HEK293 (cell line): ENCODE measurements around the gene JUND.

ENCODE experiments used
- SETDB1 ChIP-seq: IDR thresholded peaks from one replicate; pipeline ENCODE4 v1.6.1; 2017; ENCODE audit warnings: mild to moderate bottlenecking, low read length, moderate library complexity, mixed read lengths; ENCODE audit not compliant: insufficient read length
- SP7 ChIP-seq: fragments of 450-650 bp; formaldehyde crosslinking; IDR thresholded peaks from 2 replicates; pipeline ENCODE4 v1.5.1; 2016; ENCODE audit warnings: missing biosample characterization, missing genetic modification characterization
- YY1 ChIP-seq: fragments of 450-650 bp; formaldehyde crosslinking; IDR thresholded peaks from 2 replicates; pipeline ENCODE4 v1.5.1; 2018; ENCODE audit warnings: missing biosample characterization, missing genetic modification characterization
- ZNF146 ChIP-seq: fragments of 450-650 bp; formaldehyde crosslinking; IDR thresholded peaks from 2 replicates; pipeline ENCODE4 v1.5.1; 2016; ENCODE audit warnings: missing biosample characterization, missing genetic modification characterization
- ZNF248 ChIP-seq: fragments of 450-650 bp; formaldehyde crosslinking; IDR thresholded peaks from 2 replicates; pipeline ENCODE4 v1.5.1; 2017; ENCODE audit warnings: missing biosample characterization, missing genetic modification characterization
- ZNF354C ChIP-seq: fragments of 450-650 bp; formaldehyde crosslinking; IDR thresholded peaks from 2 replicates; pipeline ENCODE4 v1.5.1; 2016; ENCODE audit warnings: missing biosample characterization, missing genetic modification characterization, low read depth, borderline replicate concordance
- ZNF416 ChIP-seq: fragments of 450-650 bp; formaldehyde crosslinking; IDR thresholded peaks from 2 replicates; pipeline ENCODE4 v1.5.1; 2016; ENCODE audit warnings: missing biosample characterization, missing genetic modification characterization
- ZNF514 ChIP-seq: fragments of 450-650 bp; formaldehyde crosslinking; IDR thresholded peaks from 2 replicates; pipeline ENCODE4 v1.5.1; 2016; ENCODE audit warnings: missing biosample characterization, missing genetic modification characterization
- ZNF610 ChIP-seq: fragments of 450-650 bp; formaldehyde crosslinking; IDR thresholded peaks from 2 replicates; pipeline ENCODE4 v1.5.1; 2016; ENCODE audit warnings: missing biosample characterization, missing genetic modification characterization, borderline replicate concordance
- ZNF626 ChIP-seq: fragments of 450-650 bp; sonication (Bioruptor Pico); formaldehyde crosslinking; IDR thresholded peaks from 2 replicates; pipeline ENCODE4 v1.5.1; 2018; ENCODE audit warnings: missing biosample characterization, missing genetic modification characterization, inconsistent platforms
- ZNF777 ChIP-seq: fragments of 450-650 bp; formaldehyde crosslinking; IDR thresholded peaks from 2 replicates; pipeline ENCODE4 v1.5.1; 2017; ENCODE audit warnings: missing biosample characterization, missing genetic modification characterization, borderline replicate concordance
- ZSCAN16 ChIP-seq: fragments of 450-650 bp; formaldehyde crosslinking; IDR thresholded peaks from 2 replicates; pipeline ENCODE4 v1.5.1; 2016; ENCODE audit warnings: missing biosample characterization, missing genetic modification characterization
- TF ChIP-seq, protein P1 (sequence below): fragments of 450-650 bp; formaldehyde crosslinking; IDR thresholded peaks from 2 replicates; pipeline ENCODE4 v1.5.1; 2016; ENCODE audit warnings: missing biosample characterization, missing genetic modification characterization, borderline replicate concordance
- TF ChIP-seq, protein P2 (sequence below): fragments of 450-650 bp; formaldehyde crosslinking; optimal IDR thresholded peaks from 2 replicates; pipeline ENCODE3; 2016; ENCODE audit warnings: missing biosample characterization, mild to moderate bottlenecking, missing genetic modification characterization
- TF ChIP-seq, protein P3 (sequence below): fragments of 450-650 bp; formaldehyde crosslinking; IDR thresholded peaks from 2 replicates; pipeline ENCODE4 v1.5.1; 2016; ENCODE audit warnings: missing biosample characterization, missing genetic modification characterization
- TF ChIP-seq, protein P4 (sequence below): fragments of 450-650 bp; formaldehyde crosslinking; IDR thresholded peaks from 2 replicates; pipeline ENCODE4 v1.5.1; 2016; ENCODE audit warnings: missing biosample characterization, missing genetic modification characterization
- TF ChIP-seq, protein P5 (sequence below): fragments of 450-650 bp; formaldehyde crosslinking; IDR thresholded peaks from 2 replicates; pipeline ENCODE4 v1.5.1; 2017; ENCODE audit warnings: missing biosample characterization, missing genetic modification characterization
- TF ChIP-seq, protein P6 (sequence below): fragments of 450-650 bp; formaldehyde crosslinking; conservative IDR thresholded peaks from 2 replicates; pipeline ENCODE4 v1.5.1; 2016; ENCODE audit warnings: low read depth, missing biosample characterization, missing genetic modification characterization
- TF ChIP-seq, protein P7 (sequence below): fragments of 450-650 bp; formaldehyde crosslinking; IDR thresholded peaks from 2 replicates; pipeline ENCODE4 v1.5.1; 2016; ENCODE audit warnings: missing biosample characterization, missing genetic modification characterization

The JUND gene

DNA sequence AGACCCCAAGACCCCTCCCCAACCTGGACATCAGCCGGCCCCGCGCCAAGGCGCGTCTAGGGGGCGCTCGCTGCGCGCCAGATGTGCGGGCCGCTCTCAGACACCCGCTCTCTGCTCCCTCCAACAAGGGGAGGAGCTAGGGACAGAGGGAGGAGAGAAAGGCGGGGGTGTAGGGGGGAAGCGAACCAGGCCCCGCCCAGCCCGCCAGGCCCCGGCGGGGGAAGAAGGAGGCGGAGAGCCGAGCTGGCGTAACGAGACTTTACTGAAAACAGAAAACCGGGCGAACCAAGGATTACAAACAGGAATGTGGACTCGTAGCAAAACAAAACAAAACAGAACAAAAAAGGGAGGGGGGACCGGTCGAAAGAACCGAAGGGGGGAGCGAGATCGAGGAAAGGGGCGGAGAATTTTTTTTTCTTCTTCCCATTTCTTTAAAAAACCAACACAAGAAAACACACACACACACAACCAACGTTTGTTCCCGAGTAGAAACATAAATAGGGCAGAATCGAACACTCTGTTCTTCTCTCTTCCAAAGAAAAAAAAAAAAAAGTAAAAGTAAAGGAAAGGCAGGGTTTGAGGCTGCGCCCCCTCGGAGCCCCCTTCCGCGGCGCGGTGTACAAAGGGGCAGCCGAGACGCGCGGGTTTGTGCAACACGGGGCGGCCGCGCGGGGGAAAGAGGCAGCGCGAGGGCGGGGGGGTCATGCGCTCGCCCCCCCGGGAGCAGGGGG lies 1.7 kb downstream of the JUND start (continued):
- TF ChIP-seq, protein P1, sequence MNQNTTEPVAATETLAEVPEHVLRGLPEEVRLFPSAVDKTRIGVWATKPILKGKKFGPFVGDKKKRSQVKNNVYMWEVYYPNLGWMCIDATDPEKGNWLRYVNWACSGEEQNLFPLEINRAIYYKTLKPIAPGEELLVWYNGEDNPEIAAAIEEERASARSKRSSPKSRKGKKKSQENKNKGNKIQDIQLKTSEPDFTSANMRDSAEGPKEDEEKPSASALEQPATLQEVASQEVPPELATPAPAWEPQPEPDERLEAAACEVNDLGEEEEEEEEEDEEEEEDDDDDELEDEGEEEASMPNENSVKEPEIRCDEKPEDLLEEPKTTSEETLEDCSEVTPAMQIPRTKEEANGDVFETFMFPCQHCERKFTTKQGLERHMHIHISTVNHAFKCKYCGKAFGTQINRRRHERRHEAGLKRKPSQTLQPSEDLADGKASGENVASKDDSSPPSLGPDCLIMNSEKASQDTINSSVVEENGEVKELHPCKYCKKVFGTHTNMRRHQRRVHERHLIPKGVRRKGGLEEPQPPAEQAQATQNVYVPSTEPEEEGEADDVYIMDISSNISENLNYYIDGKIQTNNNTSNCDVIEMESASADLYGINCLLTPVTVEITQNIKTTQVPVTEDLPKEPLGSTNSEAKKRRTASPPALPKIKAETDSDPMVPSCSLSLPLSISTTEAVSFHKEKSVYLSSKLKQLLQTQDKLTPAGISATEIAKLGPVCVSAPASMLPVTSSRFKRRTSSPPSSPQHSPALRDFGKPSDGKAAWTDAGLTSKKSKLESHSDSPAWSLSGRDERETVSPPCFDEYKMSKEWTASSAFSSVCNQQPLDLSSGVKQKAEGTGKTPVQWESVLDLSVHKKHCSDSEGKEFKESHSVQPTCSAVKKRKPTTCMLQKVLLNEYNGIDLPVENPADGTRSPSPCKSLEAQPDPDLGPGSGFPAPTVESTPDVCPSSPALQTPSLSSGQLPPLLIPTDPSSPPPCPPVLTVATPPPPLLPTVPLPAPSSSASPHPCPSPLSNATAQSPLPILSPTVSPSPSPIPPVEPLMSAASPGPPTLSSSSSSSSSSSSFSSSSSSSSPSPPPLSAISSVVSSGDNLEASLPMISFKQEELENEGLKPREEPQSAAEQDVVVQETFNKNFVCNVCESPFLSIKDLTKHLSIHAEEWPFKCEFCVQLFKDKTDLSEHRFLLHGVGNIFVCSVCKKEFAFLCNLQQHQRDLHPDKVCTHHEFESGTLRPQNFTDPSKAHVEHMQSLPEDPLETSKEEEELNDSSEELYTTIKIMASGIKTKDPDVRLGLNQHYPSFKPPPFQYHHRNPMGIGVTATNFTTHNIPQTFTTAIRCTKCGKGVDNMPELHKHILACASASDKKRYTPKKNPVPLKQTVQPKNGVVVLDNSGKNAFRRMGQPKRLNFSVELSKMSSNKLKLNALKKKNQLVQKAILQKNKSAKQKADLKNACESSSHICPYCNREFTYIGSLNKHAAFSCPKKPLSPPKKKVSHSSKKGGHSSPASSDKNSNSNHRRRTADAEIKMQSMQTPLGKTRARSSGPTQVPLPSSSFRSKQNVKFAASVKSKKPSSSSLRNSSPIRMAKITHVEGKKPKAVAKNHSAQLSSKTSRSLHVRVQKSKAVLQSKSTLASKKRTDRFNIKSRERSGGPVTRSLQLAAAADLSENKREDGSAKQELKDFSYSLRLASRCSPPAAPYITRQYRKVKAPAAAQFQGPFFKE (tag by site-specific recombination): no peak
- TF ChIP-seq, protein P2, sequence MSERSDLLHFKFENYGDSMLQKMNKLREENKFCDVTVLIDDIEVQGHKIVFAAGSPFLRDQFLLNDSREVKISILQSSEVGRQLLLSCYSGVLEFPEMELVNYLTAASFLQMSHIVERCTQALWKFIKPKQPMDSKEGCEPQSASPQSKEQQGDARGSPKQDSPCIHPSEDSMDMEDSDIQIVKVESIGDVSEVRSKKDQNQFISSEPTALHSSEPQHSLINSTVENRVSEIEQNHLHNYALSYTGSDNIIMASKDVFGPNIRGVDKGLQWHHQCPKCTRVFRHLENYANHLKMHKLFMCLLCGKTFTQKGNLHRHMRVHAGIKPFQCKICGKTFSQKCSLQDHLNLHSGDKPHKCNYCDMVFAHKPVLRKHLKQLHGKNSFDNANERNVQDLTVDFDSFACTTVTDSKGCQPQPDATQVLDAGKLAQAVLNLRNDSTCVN (tag by site-specific recombination): no peak
- TF ChIP-seq ZNF354C (tag by site-specific recombination) (no peak), ZNF777 (tag by site-specific recombination) (no peak), YY1 (tag by site-specific recombination) (no peak), ZNF610 (tag by site-specific recombination) (peak; percentile 86; the same call in 1 of the 2 replicates), ZNF416 (tag by site-specific recombination) (no peak), SETDB1 (no peak), ZNF514 (tag by site-specific recombination) (no peak), ZNF248 (tag by site-specific recombination) (no peak), ZNF626 (no peak), ZNF146 (tag by site-specific recombination) (peak; percentile 20; the same call in 1 of the 2 replicates), ZSCAN16 (tag by site-specific recombination) (no peak), SP7 (tag by site-specific recombination) (peak; percentile 47; the same call in 1 of the 2 replicates)
- TF ChIP-seq, protein P3, sequence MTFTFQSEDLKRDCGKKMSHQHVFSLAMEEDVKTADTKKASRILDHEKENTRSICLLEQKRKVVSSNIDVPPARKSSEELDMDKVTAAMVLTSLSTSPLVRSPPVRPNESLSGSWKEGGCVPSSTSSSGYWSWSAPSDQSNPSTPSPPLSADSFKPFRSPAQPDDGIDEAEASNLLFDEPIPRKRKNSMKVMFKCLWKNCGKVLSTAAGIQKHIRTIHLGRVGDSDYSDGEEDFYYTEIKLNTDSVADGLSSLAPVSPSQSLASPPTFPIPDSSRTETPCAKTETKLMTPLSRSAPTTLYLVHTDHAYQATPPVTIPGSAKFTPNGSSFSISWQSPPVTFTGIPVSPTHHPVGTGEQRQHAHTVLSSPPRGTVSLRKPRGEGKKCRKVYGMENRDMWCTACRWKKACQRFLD (tag by site-specific recombination): no peak
- TF ChIP-seq, protein P4, sequence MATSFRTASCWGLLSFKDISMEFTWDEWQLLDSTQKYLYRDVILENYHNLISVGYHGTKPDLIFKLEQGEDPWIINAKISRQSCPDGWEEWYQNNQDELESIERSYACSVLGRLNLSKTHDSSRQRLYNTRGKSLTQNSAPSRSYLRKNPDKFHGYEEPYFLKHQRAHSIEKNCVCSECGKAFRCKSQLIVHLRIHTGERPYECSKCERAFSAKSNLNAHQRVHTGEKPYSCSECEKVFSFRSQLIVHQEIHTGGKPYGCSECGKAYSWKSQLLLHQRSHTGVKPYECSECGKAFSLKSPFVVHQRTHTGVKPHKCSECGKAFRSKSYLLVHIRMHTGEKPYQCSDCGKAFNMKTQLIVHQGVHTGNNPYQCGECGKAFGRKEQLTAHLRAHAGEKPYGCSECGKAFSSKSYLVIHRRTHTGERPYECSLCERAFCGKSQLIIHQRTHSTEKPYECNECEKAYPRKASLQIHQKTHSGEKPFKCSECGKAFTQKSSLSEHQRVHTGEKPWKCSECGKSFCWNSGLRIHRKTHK: no peak
- TF ChIP-seq, protein P5, sequence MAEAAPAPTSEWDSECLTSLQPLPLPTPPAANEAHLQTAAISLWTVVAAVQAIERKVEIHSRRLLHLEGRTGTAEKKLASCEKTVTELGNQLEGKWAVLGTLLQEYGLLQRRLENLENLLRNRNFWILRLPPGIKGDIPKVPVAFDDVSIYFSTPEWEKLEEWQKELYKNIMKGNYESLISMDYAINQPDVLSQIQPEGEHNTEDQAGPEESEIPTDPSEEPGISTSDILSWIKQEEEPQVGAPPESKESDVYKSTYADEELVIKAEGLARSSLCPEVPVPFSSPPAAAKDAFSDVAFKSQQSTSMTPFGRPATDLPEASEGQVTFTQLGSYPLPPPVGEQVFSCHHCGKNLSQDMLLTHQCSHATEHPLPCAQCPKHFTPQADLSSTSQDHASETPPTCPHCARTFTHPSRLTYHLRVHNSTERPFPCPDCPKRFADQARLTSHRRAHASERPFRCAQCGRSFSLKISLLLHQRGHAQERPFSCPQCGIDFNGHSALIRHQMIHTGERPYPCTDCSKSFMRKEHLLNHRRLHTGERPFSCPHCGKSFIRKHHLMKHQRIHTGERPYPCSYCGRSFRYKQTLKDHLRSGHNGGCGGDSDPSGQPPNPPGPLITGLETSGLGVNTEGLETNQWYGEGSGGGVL (tag by site-specific recombination): peak; percentile 85
- TF ChIP-seq, protein P6, sequence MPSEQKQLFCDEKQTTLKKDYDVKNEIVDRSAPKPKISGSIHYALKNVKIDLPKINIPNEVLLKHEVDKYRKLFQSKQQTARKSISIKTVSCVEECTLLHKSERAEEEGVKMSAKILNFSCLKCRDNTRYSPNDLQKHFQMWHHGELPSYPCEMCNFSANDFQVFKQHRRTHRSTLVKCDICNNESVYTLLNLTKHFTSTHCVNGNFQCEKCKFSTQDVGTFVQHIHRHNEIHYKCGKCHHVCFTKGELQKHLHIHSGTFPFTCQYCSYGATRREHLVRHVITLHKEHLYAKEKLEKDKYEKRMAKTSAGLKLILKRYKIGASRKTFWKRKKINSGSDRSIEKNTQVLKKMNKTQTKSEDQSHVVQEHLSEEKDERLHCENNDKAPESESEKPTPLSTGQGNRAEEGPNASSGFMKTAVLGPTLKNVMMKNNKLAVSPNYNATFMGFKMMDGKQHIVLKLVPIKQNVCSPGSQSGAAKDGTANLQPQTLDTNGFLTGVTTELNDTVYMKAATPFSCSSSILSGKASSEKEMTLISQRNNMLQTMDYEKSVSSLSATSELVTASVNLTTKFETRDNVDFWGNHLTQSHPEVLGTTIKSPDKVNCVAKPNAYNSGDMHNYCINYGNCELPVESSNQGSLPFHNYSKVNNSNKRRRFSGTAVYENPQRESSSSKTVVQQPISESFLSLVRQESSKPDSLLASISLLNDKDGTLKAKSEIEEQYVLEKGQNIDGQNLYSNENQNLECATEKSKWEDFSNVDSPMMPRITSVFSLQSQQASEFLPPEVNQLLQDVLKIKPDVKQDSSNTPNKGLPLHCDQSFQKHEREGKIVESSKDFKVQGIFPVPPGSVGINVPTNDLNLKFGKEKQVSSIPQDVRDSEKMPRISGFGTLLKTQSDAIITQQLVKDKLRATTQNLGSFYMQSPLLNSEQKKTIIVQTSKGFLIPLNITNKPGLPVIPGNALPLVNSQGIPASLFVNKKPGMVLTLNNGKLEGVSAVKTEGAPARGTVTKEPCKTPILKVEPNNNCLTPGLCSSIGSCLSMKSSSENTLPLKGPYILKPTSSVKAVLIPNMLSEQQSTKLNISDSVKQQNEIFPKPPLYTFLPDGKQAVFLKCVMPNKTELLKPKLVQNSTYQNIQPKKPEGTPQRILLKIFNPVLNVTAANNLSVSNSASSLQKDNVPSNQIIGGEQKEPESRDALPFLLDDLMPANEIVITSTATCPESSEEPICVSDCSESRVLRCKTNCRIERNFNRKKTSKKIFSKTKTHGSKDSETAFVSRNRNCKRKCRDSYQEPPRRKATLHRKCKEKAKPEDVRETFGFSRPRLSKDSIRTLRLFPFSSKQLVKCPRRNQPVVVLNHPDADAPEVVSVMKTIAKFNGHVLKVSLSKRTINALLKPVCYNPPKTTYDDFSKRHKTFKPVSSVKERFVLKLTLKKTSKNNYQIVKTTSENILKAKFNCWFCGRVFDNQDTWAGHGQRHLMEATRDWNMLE: no peak
- TF ChIP-seq, protein P7, sequence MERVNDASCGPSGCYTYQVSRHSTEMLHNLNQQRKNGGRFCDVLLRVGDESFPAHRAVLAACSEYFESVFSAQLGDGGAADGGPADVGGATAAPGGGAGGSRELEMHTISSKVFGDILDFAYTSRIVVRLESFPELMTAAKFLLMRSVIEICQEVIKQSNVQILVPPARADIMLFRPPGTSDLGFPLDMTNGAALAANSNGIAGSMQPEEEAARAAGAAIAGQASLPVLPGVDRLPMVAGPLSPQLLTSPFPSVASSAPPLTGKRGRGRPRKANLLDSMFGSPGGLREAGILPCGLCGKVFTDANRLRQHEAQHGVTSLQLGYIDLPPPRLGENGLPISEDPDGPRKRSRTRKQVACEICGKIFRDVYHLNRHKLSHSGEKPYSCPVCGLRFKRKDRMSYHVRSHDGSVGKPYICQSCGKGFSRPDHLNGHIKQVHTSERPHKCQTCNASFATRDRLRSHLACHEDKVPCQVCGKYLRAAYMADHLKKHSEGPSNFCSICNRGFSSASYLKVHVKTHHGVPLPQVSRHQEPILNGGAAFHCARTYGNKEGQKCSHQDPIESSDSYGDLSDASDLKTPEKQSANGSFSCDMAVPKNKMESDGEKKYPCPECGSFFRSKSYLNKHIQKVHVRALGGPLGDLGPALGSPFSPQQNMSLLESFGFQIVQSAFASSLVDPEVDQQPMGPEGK (tag by site-specific recombination): peak; percentile 93
